ENCODE data around the gene P2RY14.

DNA sequence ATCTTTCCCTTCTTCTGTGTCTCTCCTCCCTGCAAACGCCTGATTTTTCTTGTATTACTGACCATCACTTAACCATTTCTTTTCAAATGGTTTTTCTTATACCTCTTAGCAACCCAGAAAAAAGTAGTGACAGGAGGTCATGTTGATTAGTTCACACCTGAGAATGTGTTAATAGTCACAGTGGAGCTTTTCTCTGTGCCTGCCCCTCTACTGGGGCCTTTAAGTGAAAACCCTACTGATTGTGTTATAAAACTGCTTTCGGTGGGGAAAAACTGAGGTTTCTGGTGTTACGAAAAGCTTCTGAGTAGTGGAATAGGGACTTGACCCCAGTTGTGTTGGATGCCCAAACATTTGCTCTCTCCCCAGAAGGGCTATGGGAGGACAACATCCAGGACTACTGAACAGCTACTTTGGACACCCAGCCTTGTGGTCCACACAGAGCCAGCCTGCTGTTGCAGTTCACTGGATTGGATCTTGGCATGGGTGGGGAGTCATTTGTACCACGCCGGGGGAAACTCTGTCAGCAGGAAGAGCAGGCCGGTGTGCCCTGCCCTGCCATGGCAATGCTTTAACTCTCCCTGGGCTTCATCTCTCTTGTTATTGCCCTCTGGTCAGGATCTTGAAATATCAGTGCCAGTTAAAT is 27.9 kb upstream of the P2RY14 start:
- TF ChIP-seq, protein P1, sequence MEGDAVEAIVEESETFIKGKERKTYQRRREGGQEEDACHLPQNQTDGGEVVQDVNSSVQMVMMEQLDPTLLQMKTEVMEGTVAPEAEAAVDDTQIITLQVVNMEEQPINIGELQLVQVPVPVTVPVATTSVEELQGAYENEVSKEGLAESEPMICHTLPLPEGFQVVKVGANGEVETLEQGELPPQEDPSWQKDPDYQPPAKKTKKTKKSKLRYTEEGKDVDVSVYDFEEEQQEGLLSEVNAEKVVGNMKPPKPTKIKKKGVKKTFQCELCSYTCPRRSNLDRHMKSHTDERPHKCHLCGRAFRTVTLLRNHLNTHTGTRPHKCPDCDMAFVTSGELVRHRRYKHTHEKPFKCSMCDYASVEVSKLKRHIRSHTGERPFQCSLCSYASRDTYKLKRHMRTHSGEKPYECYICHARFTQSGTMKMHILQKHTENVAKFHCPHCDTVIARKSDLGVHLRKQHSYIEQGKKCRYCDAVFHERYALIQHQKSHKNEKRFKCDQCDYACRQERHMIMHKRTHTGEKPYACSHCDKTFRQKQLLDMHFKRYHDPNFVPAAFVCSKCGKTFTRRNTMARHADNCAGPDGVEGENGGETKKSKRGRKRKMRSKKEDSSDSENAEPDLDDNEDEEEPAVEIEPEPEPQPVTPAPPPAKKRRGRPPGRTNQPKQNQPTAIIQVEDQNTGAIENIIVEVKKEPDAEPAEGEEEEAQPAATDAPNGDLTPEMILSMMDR (IDR thresholded peaks at IDR 0.05; ENCODE audit: insufficient read depth, low read depth, low read length): no peak
- no peak for TF ChIP-seq EZH2 (IDR thresholded peaks at IDR 0.05; ENCODE audit: insufficient read depth, low read length)

Measured in astrocyte (in vitro differentiated cells and primary cell).